PC-3 (cell line): ENCODE measurements around the gene PTGES3L. TPM values are rescaled to one million over a fixed set of nuclear protein-coding genes. Genes with fewer than 3 reads are reported as not detected.

Source experiments
- ATAC-seq: fragments of 200-7000 bp; cut with Tn5 transposase; 2 replicates; pipeline ENCODE4 v1.9.1; 2020; ENCODE audit warnings: mild to moderate bottlenecking, moderate library complexity
- BruUV-seq: library from RNA; stranded (reverse); fragments of 400-500 nt; replicated peaks from 2 replicates; lab custom pipeline; 2021; lab: Mats Ljungman, UMichigan
- CTCF ChIA-PET: fragments of 300-600 bp; sonication (Branson Sonifier 250); formaldehyde crosslinking; loops from one replicate; lab custom pipeline; 2022; ENCODE audit warnings: antibody characterized with exemption; lab: Charles Lee
- POLR2A ChIA-PET: fragments of 300-600 bp; sonication (Branson Sonifier 250); formaldehyde crosslinking; loops from one replicate; lab custom pipeline; 2022; ENCODE audit warnings: antibody characterized with exemption; ENCODE audit not compliant: unreplicated experiment; lab: Charles Lee
- DNase-seq: peaks from one replicate; pipeline ENCODE4 v3.0.0-alpha.2; 2015
- H2AFZ ChIP-seq: fragments of 300-600 bp; sonication (generic); 2 replicates; pipeline ENCODE4 v1.6.0; 2016; ENCODE audit warnings: antibody characterized with exemption, low read length
- H3F3A ChIP-seq: fragments of 300-600 bp; sonication (generic); one replicate; pipeline ENCODE4 v1.6.0; 2017; ENCODE audit warnings: antibody characterized with exemption, low read length, control low read depth, mild to moderate bottlenecking; ENCODE audit not compliant: unreplicated experiment
- H3K27ac ChIP-seq: fragments of 300-600 bp; sonication (generic); 2 replicates; pipeline ENCODE4 v1.5.1; 2016; ENCODE audit warnings: mild to moderate bottlenecking, low read length
- H3K27me3 ChIP-seq: fragments of 300-600 bp; sonication (generic); 2 replicates; pipeline ENCODE4 v1.6.1; 2016; ENCODE audit warnings: low read length, mixed read lengths
- H3K36me3 ChIP-seq: fragments of 300-600 bp; sonication (generic); 2 replicates; pipeline ENCODE4 v1.6.1; 2016; ENCODE audit warnings: low read depth, mixed run types, low read length, mixed read lengths
- H3K4me1 ChIP-seq: fragments of 300-600 bp; sonication (generic); 2 replicates; pipeline ENCODE4 v1.5.1; 2016; ENCODE audit warnings: low read length; ENCODE audit not compliant: insufficient read depth
- H3K4me2 ChIP-seq: fragments of 300-600 bp; sonication (generic); 2 replicates; pipeline ENCODE4 v1.6.0; 2016; ENCODE audit warnings: low read length
- H3K4me3 ChIP-seq: fragments of 300-600 bp; sonication (generic); 2 replicates; pipeline ENCODE4 v1.5.1; 2016; ENCODE audit warnings: mild to moderate bottlenecking, low read length, mixed read lengths
- H3K79me2 ChIP-seq: fragments of 300-600 bp; sonication (generic); 2 replicates; pipeline ENCODE4 v1.6.1; 2017; ENCODE audit warnings: low read length, mixed read lengths
- H3K9ac ChIP-seq: fragments of 300-600 bp; sonication (generic); 2 replicates; pipeline ENCODE4 v1.6.0; 2016; ENCODE audit warnings: mild to moderate bottlenecking, low read length
- H3K9me2 ChIP-seq: fragments of 300-600 bp; sonication (generic); replicated peaks from 2 replicates; pipeline ENCODE4 v1.6.1; 2016; ENCODE audit warnings: mixed run types, low read length, mixed read lengths
- H3K9me3 ChIP-seq: fragments of 300-600 bp; sonication (generic); 2 replicates; pipeline ENCODE4 v1.6.1; 2016; ENCODE audit warnings: low read length, mixed read lengths
- H4K20me1 ChIP-seq: fragments of 300-600 bp; sonication (generic); 2 replicates; pipeline ENCODE4 v1.6.1; 2016; ENCODE audit warnings: low read length, mixed read lengths
- CTCF ChIP-seq: fragments of 300-600 bp; sonication (generic); conservative IDR thresholded peaks from 2 replicates; pipeline ENCODE4 v1.5.1; 2017; ENCODE audit warnings: antibody characterized with exemption, low read depth, mild to moderate bottlenecking, low read length
- EZH2 ChIP-seq: fragments of 300-600 bp; sonication (generic); IDR thresholded peaks from one replicate; pipeline ENCODE4 v1.6.1; 2017; ENCODE audit warnings: antibody characterized with exemption, mild to moderate bottlenecking, low read length; ENCODE audit not compliant: unreplicated experiment
- EZH2phosphoT487 ChIP-seq: fragments of 300-600 bp; sonication (generic); IDR thresholded peaks from 2 replicates; pipeline ENCODE4 v1.6.1; 2018; ENCODE audit warnings: mild to moderate bottlenecking, antibody characterized with exemption, low read length, borderline replicate concordance
- intact Hi-C: fragments of 100-400 bp; cut with micrococcal nuclease; formaldehyde crosslinking; loops from 2 replicates; pipeline ENCODE4 v1.9.0; 2023
- total RNA-seq: library from RNA; depleted of rRNA; stranded (reverse); fragments of >200 nt; gene quantifications from 2 replicates; pipeline ENCODE4 v1.2.3, GENCODE V29; 2014

The PTGES3L gene
- total RNA-seq, 1 experiment from 2014 or later = 0.55 TPM

GRCh38 chr17:42969001-42969581 is 10.8 kb downstream of the PTGES3L start:
- H3K79me2 ChIP-seq = peaks cover 6% of the 10 kb centered on the region
- H3F3A ChIP-seq = no peaks in the 10 kb centered on the region
- no peak overlapping the region for H3K4me3 ChIP-seq
- H3K9me3 ChIP-seq = no peaks in the 10 kb centered on the region
- no peaks in the 10 kb centered on the region for H3K9me2 ChIP-seq
- TF ChIP-seq CTCF (no peak), EZH2 (no peak), EZH2phosphoT487 (no peak)
- no peaks in the 10 kb centered on the region for H4K20me1 ChIP-seq
- POLR2A ChIA-PET = no interaction called here
- no peak overlapping the region for H3K4me2 ChIP-seq
- CTCF ChIA-PET = no interaction called here
- H3K36me3 ChIP-seq = no peaks in the 10 kb centered on the region
- no peak overlapping the region for H3K9ac ChIP-seq
- BruUV-seq = no TSS peak
- no peak overlapping the region for H2AFZ ChIP-seq
- DNase-seq (no peak), ATAC-seq (no peak)
- no peak overlapping the region for H3K27ac ChIP-seq
- intact Hi-C loops = no loop called here
- no peaks in the 10 kb centered on the region for H3K4me1 ChIP-seq
- no peaks in the 10 kb centered on the region for H3K27me3 ChIP-seq

- Histone ChIP-seq H3K4me3 (no peak overlapping the region), H2AFZ (no peak overlapping the region), H3K4me1 (peaks cover 6% of the 10 kb centered on the region; the same call in 1 of the 2 replicates), H3K27ac (no peak overlapping the region), H3K4me2 (no peak overlapping the region), H3K9me3 (no peaks in the 10 kb centered on the region), H3K36me3 (no peaks in the 10 kb centered on the region), H3F3A (no peaks in the 10 kb centered on the region), H3K9me2 (no peaks in the 10 kb centered on the region), H4K20me1 (no peaks in the 10 kb centered on the region), H3K27me3 (no peaks in the 10 kb centered on the region), H3K9ac (no peak overlapping the region), H3K79me2 (peaks cover 17% of the 10 kb centered on the region)
- CTCF ChIA-PET = interaction anchor here (0.7 kb wide), 1 partner anchor 30 kb away, joined by 5 read pairs; the partner anchor contains the start of gene RPL27
- no TSS peak for BruUV-seq
- no peak for ATAC-seq
- POLR2A ChIA-PET = no interaction called here
- TF ChIP-seq CTCF = no peak
- TF ChIP-seq EZH2 = no peak
- no peak for TF ChIP-seq EZH2phosphoT487
- no peak for DNase-seq
- intact Hi-C loops = no loop called here
Measured at GRCh38 chr17:42967925-42968324, 12.0 kb downstream of the PTGES3L start.
